Mammary microvascular endothelial cell (primary cell): ENCODE results near the gene OR5AU1. TPM values are rescaled to one million over a fixed set of nuclear protein-coding genes. Genes with fewer than 3 reads are reported as not detected.

Experiments
- total RNA-seq: library from RNA; depleted of rRNA; stranded (reverse); fragments of >200 nt; gene quantifications from 2 replicates; pipeline ENCODE4 v1.2.3, GENCODE V29; 2015

OR5AU1 gene
- not detected in 2 replicates for total RNA-seq

GRCh38 chr14:21155963-21156362 lies at the start of gene OR5AU1:
TSS of gene OR5AU1 (minus strand) at chr14:21156063. CDS start at chr14:21155872, 191 bp downstream.

Other genes with a start within 250 kb of the OR5AU1 start
- gene RNASE2, start 200.6 kb downstream of the OR5AU1 start, total RNA-seq = not detected in 2 replicates
- gene METTL17, start 166.1 kb downstream of the OR5AU1 start, total RNA-seq = 52.3 TPM in 2 replicates
- not detected in 2 replicates for gene SLC39A2, start 156.8 kb downstream of the OR5AU1 start, total RNA-seq
- gene NDRG2, start 131.0 kb downstream of the OR5AU1 start, total RNA-seq = 0.69 TPM in 1 of 2 replicates, not detected in the other
- not detected in 2 replicates for gene TPPP2, start 125.8 kb downstream of the OR5AU1 start, total RNA-seq
- gene RNASE13, start 121.3 kb downstream of the OR5AU1 start, total RNA-seq = not detected in 2 replicates
- gene RNASE7, start 113.7 kb downstream of the OR5AU1 start, total RNA-seq = not detected in 2 replicates
- gene RNASE8, start 98.2 kb downstream of the OR5AU1 start, total RNA-seq = not detected in 2 replicates
- 4.5 and 6.0 TPM in 2 replicates for gene ARHGEF40, start 85.8 kb downstream of the OR5AU1 start, total RNA-seq
- gene ZNF219, start 57.4 kb downstream of the OR5AU1 start, total RNA-seq = 7.1 and 14.8 TPM in 2 replicates
- not detected in 2 replicates for gene TMEM253, start 55.0 kb downstream of the OR5AU1 start, total RNA-seq
- 903 and 941 TPM in 2 replicates for gene HNRNPC, start 113.4 kb upstream of the OR5AU1 start, total RNA-seq
- gene RPGRIP1, start 124.0 kb upstream of the OR5AU1 start, total RNA-seq = 0.05 TPM in 1 of 2 replicates, not detected in the other
- gene SUPT16H, start 228.0 kb upstream of the OR5AU1 start, total RNA-seq = 64.9 and 66.9 TPM in 2 replicates